Neural cell (in vitro differentiated cells): ENCODE results near the gene IL15RA.

Source experiments
- CTCF ChIP-seq: fragments of 450-650 bp; IDR thresholded peaks from 2 replicates; pipeline ENCODE4 v1.5.1; 2014; ENCODE audit warnings: antibody characterized with exemption, mild to moderate bottlenecking, moderate library complexity; ENCODE audit not compliant: poor library complexity, severe bottlenecking
- EP300 ChIP-seq: fragments of 450-650 bp; conservative IDR thresholded peaks from 2 replicates; pipeline ENCODE4 v1.6.1; 2014; ENCODE audit warnings: antibody characterized with exemption, mild to moderate bottlenecking, moderate library complexity; ENCODE audit not compliant: poor library complexity, severe bottlenecking
- EZH2 ChIP-seq: fragments of 200-600, 300-800 bp; shearing (Covaris generic), sonication (generic); IDR thresholded peaks from 2 replicates; pipeline ENCODE4 v1.6.1; 2014; ENCODE audit warnings: antibody characterized with exemption, low read length, borderline replicate concordance, mild to moderate bottlenecking; ENCODE audit not compliant: insufficient read depth, poor library complexity, severe bottlenecking

GRCh38 chr10:5959581-5960069 is 17.7 kb downstream of the IL15RA start:
- no peak for TF ChIP-seq EP300
- no peak for TF ChIP-seq CTCF
- TF ChIP-seq EZH2 = no peak
